Stimulated activated CD8-positive, alpha-beta memory T cell treated with anti-CD3 and anti-CD28 coated beads, Interleukin-2, amount 100 ng/mL, for 1 hour (primary cell): ENCODE data around the gene MMP25.

Source experiments
- DNase-seq, 2 donors: peaks; one replicate each; pipeline ENCODE4 v3.0.0-alpha.2; 2020; ENCODE audit warnings: low read depth in 2 of 2

MMP25 gene

DNA sequence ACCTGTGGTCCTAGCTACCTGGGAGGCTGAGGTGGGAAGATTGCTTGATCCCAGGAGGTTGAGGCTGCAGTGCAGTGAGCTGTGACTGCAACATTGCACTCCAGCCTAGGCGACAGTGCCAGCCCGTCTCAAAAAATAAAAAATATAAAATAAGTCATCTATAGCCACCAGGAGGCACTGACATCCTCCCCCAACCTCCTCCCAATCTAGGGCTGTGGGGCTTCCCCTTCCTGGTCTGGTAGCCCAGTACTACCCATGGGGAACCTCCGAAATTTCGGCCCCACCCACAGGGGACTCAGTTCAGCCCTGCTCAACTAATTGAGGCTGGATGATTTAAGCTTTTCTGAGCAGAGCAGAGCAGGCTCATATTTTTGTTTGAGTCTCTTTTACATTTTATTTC lies 49.5 kb downstream of the MMP25 start:
- DNase-seq, result peak in 1 of 2 donors; percentile 34

DNA sequence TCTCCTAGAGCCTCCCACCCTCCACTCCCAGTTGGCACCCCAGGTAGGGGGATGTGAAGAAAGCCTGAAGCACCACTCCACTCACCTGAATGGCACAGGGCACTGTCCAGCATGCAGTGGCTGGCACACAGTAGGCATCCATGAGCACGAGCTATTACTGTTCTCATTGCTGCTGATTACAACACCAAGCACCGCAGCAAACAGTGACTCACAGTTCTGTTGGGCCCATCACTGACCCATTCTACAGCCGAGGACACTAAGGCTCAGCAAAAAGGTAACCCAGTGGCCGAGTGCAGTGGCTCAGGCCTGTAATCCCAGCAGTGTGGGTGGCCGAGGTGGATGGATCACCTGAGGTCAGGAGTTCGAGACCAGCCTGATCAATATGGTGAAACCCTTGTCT lies 50.0 kb downstream of the MMP25 start:
- no peak for DNase-seq

DNA sequence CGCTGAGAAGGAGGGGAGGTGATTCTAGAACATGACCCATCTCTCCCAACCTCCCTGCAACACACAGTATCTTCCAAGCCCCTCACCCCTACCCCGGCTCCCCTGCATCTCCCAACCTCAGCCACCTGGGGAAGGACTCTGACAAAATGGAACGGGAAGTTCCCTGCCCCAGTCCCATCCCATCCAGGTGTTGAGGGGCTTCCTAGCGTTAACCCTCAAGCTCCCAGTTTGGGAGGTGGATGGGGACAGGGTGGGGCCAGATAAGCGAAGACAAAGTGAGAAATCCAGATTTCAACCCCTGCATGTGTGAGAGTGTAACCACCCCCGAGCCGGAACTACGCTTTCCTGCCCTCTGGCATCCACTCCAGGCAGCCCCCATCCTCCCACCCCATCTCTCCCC lies 50.9 kb downstream of the MMP25 start:
- no peak for DNase-seq

DNA sequence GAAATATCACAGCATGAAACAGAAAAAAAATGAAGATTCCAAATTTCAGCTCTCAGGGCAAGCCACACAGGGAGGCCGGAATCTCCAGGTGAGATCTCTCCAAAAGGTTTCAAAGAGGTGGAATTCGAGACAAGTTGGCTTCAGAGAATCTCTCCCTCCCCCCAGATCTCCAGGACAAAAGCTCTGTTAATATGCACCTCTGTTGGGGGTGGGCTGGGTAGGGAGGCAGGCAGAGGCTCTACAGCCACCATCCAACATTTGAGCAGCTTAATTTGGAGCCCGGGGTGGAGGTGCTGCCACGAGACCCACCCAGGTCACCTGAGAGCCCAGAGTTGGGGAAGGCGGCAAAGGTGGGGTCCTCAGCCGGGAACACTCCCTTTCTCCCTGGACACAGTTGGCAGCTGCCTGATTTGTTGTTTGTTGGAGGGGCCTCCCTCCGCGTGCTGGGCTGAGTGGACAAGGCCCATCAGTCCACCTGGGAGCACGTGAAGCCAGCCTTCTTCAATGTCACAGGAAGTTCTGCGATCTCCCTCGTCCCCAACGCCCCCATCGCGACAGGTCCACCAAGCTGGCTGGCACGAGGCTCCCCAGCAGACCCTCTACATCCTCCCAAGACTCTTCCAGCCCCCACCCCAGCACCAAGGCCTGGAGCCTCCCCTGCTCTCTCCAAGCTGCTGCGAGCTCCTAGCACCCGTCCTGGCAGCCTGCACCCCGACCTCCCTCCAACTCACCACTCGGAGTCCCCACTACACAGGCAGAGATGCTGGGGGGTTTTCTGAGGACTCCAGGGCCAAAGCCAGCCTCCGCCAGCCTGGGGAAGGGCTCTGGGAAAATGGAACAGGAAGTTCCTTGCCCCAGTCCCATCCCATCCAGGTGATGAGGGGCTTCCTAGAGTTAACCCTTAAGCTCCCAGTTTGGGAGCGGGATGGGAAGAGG lies 52.4 kb downstream of the MMP25 start, which contains the start of gene ZSCAN10:
Gene ZSCAN10 (minus strand): TSS at position 836 of the 936 bp plus-strand sequence. CDS start 6,357 bp downstream, outside the sequence.
- DNase-seq, result no peak

DNA sequence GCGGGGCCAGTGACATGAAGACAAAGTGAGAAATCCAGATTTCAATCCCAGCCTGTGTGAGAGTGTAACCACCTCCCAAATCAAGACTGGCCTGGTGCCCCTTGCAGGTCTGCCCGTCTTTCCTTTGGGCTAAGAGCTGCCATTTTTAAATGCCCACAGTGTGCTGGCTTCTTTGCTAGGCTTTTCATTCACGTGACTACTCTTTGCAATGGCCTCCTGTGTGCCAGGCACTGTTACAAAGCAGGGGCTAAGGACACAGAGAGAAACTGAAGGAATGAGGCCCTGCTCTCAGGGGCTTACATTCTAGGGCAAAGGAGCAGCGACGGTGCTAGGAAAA lies 53.0 kb downstream of the MMP25 start:
- DNase-seq, result no peak

DNA sequence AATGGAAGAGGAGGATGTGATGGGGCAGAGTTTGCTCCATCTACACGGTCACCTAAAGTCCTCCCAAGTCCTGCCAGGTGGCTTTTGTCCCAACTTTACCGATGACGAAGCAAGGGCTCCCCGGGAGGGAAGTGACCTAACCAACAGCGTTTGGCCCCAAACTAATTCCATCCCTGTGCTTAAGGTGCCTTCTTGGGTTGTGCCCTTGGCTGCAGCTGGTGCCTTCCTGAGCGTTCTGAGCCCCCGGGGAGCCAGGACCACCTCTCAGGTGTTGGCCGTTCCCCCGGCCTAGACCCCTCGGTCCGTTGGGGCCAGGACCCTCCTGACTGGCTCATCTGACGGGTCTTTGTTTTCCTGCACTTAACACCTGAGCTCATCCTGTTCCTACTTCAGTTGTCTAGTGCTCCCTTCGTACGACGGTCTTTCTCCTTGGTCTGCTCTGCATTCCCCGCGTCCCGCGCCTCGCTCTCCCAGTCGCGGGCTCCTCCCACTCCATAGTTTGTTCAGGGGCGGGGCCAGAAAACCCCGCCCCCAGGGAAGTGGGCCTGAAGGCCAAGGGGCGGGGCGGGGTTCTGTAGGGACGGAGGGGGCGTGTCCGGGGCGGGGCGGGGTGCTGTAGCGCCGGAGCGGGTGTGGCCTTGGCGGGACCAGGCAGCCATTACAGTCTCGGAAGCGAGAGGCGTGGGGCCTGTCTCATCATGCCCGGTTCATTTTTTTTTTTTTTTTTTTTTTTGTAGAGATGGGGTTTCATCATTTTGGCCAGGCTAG lies 53.6 kb downstream of the MMP25 start:
- peak; percentile 81 to 87 for DNase-seq

DNA sequence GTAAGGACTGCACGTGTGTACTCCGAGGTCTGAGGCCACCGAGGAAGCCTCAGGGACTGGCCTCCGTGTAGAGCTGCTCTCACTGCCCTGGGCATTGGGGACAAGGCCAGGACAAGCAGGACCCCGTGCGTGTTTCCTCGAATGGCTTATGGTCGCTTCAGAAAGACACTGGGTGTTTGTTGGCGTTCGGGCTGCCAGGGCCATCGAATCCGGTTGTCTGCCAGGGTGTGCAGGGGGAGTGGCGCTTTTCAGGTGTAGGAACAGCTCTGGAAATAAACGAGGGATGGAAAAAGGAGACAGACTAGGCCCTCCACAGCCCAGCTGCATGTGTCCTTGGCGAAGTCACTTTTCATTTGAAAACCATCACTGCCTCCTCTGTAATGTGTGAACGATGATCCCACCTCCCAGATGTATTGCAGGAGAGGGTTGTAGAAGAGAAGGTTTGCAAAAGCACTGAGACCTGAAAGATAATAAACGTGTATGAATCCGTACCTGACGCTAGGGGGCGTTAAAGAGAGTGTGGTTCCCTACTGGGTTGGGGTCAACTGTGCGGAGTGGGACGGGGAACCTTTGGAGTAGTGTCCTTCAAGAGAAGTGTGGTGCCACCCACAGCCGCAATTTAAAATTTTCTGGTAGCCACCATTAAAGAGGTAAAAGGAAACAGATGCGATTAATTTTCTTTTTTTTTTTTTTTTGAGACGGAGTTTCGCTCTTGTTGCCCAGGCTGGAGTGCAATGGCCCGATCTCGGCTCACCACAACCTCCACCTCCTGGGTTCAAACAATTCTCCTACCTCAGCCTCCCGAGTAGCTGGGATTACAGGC lies 54.9 kb downstream of the MMP25 start:
- DNase-seq, result no peak

DNA sequence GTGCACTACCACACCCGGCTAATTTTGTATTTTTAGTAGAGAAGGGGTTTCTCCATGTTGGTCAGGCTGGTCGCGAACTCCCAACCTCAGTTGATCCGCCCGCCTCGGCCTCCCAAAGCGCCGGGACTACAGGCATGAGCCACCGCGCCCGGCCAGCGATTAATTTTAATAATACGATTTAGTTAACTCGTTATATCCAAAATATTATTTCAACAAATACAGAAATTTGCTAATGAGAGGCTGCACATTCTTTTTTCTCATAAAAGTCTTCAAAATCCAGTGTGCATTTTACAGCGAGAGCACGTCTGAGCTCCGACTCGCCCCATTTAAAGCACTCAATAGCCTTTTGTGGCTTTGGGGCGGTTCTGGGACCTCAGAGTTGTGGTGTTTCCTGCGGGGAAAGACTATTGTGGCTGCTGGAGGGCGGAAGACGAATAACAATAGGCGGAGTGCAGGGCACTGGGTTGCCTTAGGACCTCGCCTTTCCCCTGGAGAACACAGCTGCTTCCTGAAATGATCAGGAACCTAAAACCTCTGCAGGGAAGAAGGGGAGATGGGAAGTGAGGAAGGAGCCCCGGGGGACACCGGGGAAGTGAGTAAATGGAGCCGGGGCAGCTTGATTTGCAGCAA lies 55.6 kb downstream of the MMP25 start:
- no peak for DNase-seq

DNA sequence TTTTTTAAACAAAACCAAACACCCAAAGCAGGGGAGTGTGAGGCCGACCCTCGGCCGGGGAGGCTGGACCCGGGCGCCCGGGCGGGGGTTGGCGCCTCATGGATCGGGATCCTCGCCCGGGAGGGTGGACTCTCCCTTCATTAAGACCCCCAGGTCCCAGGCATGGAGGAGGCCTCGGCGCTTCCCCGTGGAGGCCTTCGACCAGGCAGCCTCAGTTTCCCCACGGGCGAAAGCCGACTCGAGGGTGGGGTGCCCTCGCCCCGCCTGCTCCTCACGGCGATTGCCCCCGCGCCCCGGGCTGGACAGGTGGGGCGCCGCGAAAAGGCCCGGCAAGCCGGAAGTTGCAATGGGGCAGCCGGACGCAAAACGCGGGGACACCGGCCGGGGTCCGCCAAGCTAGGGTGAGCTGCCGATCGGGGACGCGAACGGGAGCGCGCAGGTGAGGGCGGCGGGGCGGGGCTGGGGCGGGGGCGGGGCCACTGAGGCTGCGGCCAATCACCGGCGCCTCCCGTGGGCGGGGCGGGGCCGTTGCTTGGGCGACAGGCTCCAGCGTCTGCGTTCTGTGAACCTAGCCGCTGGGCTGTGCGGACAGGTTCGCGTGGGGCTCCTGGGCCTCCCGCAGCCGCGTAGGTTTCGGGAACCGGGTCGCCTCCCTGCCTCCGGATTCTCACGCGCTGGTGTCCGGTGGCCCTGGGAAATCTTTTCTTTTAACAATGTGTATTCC lies 60.0 kb downstream of the MMP25 start:
- peak; percentile 80 to 83 for DNase-seq
